ENCODE results near the gene RER1.
"Not testable (repeated sequence)": the region's sequence is repeated elsewhere in the genome, so short reads cannot be mapped to it uniquely, and the experiment has no call there.

RER1 gene

DNA sequence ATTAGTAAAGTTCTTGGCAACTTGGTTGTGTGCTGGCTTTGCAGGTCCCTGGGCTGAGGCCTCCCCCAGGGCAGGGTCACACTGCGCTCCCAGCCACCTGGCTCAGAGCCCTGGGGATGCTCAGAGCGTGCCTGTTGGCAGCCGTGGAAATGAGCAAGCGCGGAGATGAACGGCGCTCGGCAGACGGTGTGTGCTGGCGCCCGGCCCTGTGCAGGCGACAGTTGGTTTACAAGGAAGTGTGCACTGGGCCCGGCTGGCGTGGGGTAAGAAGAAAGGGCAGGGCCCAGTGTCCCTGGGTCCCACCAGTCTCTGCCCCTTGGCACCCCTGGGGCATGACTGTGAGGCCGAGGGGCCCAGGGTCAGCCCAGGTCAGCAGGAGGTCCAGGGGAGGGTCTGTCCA, 46.4 kb downstream of the RER1 start:
- no CpG with 5 or more reads among the region's 15 CpGs for WGBS (ENCODE audit: extremely low coverage, insufficient coverage, insufficient read length)
- Histone ChIP-seq H2AFZ (ENCODE audit: insufficient read depth, low read length, poor library complexity) (no peak overlapping the region), H3K23ac (ENCODE audit: low read length) (no peak overlapping the region), H4K91ac (ENCODE audit: low read depth, low read length) (no peak overlapping the region), H3K27ac (ENCODE audit: low read depth, low read length) (no peak overlapping the region), H3K79me2 (ENCODE audit: control insufficient read depth, insufficient read depth, low read length, poor library complexity) (no peaks in the 10 kb centered on the region), H3K4ac (ENCODE audit: low read depth, low read length) (no peak overlapping the region), H3K36me3 (ENCODE audit: control insufficient read depth in 1 of 2, insufficient read depth in 2 of 2, low read length in 2 of 2) (no peaks in the 10 kb centered on the region), H3K27me3 (ENCODE audit: insufficient read depth, low read length) (peaks cover 6% of the 10 kb centered on the region), H4K12ac (ENCODE audit: low read depth, low read length) (no peak overlapping the region), H2BK120ac (ENCODE audit: insufficient read depth, low read length, poor library complexity) (no peak overlapping the region), H3K9me3 (ENCODE audit: insufficient read depth, low read depth, low read length) (peaks cover 4% of the 10 kb centered on the region), H4K8ac (ENCODE audit: low read depth, low read length) (no peak overlapping the region), H2BK12ac (ENCODE audit: low read length) (no peak overlapping the region), H3K79me1 (ENCODE audit: low read length) (no peaks in the 10 kb centered on the region), H3K14ac (ENCODE audit: low read length) (no peak overlapping the region), H3K18ac (ENCODE audit: low read length) (no peak overlapping the region), H3K4me1 (ENCODE audit: control insufficient read depth in 1 of 2, insufficient read depth in 2 of 2, low read length in 2 of 2) (no peaks in the 10 kb centered on the region), H3K9ac (ENCODE audit: low read length) (no peak overlapping the region), H2BK5ac (ENCODE audit: low read depth, low read length, poor library complexity) (no peak overlapping the region), H3K4me2 (ENCODE audit: low read length) (no peak overlapping the region), H3K4me3 (ENCODE audit: low read depth, low read length) (no peak overlapping the region), H2AK5ac (ENCODE audit: low read length) (no peak overlapping the region)
- no peak for DNase-seq

DNA sequence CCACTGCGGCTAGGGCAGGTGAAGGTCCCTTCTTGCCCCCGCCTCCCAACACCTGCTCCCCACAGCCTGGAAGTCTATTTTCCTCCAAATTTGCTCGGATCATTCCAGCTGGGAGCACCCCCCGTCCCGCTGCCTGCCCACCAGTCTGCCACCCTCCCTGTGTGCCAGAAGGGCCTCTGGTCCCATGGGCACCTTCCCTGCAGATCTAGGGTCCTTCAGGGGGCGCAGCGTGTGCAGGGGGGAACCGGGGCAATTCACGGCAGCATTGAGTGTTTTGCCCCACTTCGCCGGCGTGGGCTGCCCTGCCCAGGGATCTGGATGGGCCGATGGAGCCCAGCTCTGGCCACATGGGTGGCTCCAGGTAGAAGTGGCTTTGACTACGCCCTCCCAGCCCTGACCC, 47.0 kb downstream of the RER1 start:
- no peak overlapping the region for H2BK5ac ChIP-seq (ENCODE audit: low read depth, low read length, poor library complexity)
- H3K9ac ChIP-seq (ENCODE audit: low read length): no peak overlapping the region
- H3K14ac ChIP-seq (ENCODE audit: low read length): no peak overlapping the region
- no peak for DNase-seq
- H3K18ac ChIP-seq (ENCODE audit: low read length): no peak overlapping the region
- H3K4me2 ChIP-seq (ENCODE audit: low read length): no peak overlapping the region
- H2AK5ac ChIP-seq (ENCODE audit: low read length): no peak overlapping the region
- H2BK120ac ChIP-seq (ENCODE audit: insufficient read depth, low read length, poor library complexity): no peak overlapping the region
- H3K27me3 ChIP-seq (ENCODE audit: insufficient read depth, low read length): peaks cover 9% of the 10 kb centered on the region
- H3K36me3 ChIP-seq (ENCODE audit: control insufficient read depth in 1 of 2, insufficient read depth in 2 of 2, low read length in 2 of 2): no peaks in the 10 kb centered on the region
- no CpG with 5 or more reads among the region's 14 CpGs for WGBS (ENCODE audit: extremely low coverage, insufficient coverage, insufficient read length)
- H3K79me2 ChIP-seq (ENCODE audit: control insufficient read depth, insufficient read depth, low read length, poor library complexity): no peaks in the 10 kb centered on the region
- no peak overlapping the region for H4K8ac ChIP-seq (ENCODE audit: low read depth, low read length)
- H4K12ac ChIP-seq (ENCODE audit: low read depth, low read length): no peak overlapping the region
- H2BK12ac ChIP-seq (ENCODE audit: low read length): no peak overlapping the region
- H4K91ac ChIP-seq (ENCODE audit: low read depth, low read length): no peak overlapping the region
- H2AFZ ChIP-seq (ENCODE audit: insufficient read depth, low read length, poor library complexity): no peak overlapping the region
- H3K27ac ChIP-seq (ENCODE audit: low read depth, low read length): no peak overlapping the region
- H3K9me3 ChIP-seq (ENCODE audit: insufficient read depth, low read depth, low read length): peaks cover 4% of the 10 kb centered on the region
- no peaks in the 10 kb centered on the region for H3K4me1 ChIP-seq (ENCODE audit: control insufficient read depth in 1 of 2, insufficient read depth in 2 of 2, low read length in 2 of 2)
- H3K79me1 ChIP-seq (ENCODE audit: low read length): no peaks in the 10 kb centered on the region
- H3K4ac ChIP-seq (ENCODE audit: low read depth, low read length): no peak overlapping the region
- H3K4me3 ChIP-seq (ENCODE audit: low read depth, low read length): no peak overlapping the region
- H3K23ac ChIP-seq (ENCODE audit: low read length): no peak overlapping the region

DNA sequence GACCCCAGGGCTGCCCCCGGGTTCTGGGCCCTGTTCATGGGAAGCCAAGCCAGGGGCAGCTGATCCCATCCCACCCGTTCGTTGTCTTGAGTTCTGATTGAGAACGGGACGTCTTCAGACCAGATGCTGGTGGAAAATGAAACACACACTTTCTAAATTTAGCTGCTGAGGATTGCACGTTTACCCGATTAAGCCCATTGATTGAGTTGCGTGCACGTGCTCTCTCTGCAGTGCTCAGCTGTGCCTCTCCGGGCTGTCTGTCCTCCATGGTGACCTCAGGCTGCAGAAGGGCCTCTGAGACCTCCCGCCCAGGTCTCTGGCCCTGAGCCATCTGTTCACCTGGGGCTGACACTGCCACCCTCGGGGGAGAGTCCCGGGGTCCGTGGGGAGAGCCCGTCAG, 47.7 kb downstream of the RER1 start:
- Histone ChIP-seq H3K79me2 (ENCODE audit: control insufficient read depth, insufficient read depth, low read length, poor library complexity) (no peaks in the 10 kb centered on the region), H2BK12ac (ENCODE audit: low read length) (no peak overlapping the region), H3K18ac (ENCODE audit: low read length) (no peak overlapping the region), H3K9ac (ENCODE audit: low read length) (no peak overlapping the region), H4K8ac (ENCODE audit: low read depth, low read length) (no peak overlapping the region), H3K14ac (ENCODE audit: low read length) (no peak overlapping the region), H4K12ac (ENCODE audit: low read depth, low read length) (no peak overlapping the region), H3K23ac (ENCODE audit: low read length) (no peak overlapping the region), H3K4me2 (ENCODE audit: low read length) (no peak overlapping the region), H2BK5ac (ENCODE audit: low read depth, low read length, poor library complexity) (no peak overlapping the region), H3K4me3 (ENCODE audit: low read depth, low read length) (no peak overlapping the region), H3K79me1 (ENCODE audit: low read length) (no peaks in the 10 kb centered on the region), H2BK120ac (ENCODE audit: insufficient read depth, low read length, poor library complexity) (no peak overlapping the region), H2AFZ (ENCODE audit: insufficient read depth, low read length, poor library complexity) (no peak overlapping the region), H3K4me1 (ENCODE audit: control insufficient read depth in 1 of 2, insufficient read depth in 2 of 2, low read length in 2 of 2) (no peaks in the 10 kb centered on the region), H3K36me3 (ENCODE audit: control insufficient read depth in 1 of 2, insufficient read depth in 2 of 2, low read length in 2 of 2) (no peaks in the 10 kb centered on the region), H3K9me3 (ENCODE audit: insufficient read depth, low read depth, low read length) (peaks cover 4% of the 10 kb centered on the region), H2AK5ac (ENCODE audit: low read length) (no peak overlapping the region), H3K4ac (ENCODE audit: low read depth, low read length) (no peak overlapping the region), H3K27me3 (ENCODE audit: insufficient read depth, low read length) (peaks cover 15% of the 10 kb centered on the region), H3K27ac (ENCODE audit: low read depth, low read length) (no peak overlapping the region), H4K91ac (ENCODE audit: low read depth, low read length) (no peak overlapping the region)
- WGBS (ENCODE audit: extremely low coverage, insufficient coverage, insufficient read length): no CpG with 5 or more reads among the region's 15 CpGs
- no peak for DNase-seq

- H3K14ac ChIP-seq (ENCODE audit: low read length); DNase-seq; H2BK12ac ChIP-seq (ENCODE audit: low read length); H3K79me2 ChIP-seq (ENCODE audit: control insufficient read depth, insufficient read depth, low read length, poor library complexity); H3K79me1 ChIP-seq (ENCODE audit: low read length); H4K8ac ChIP-seq (ENCODE audit: low read depth, low read length); H3K4me1 ChIP-seq (ENCODE audit: control insufficient read depth in 1 of 2, insufficient read depth in 2 of 2, low read length in 2 of 2); H3K27ac ChIP-seq (ENCODE audit: low read depth, low read length); H2BK120ac ChIP-seq (ENCODE audit: insufficient read depth, low read length, poor library complexity); H3K36me3 ChIP-seq (ENCODE audit: control insufficient read depth in 1 of 2, insufficient read depth in 2 of 2, low read length in 2 of 2); H2AFZ ChIP-seq (ENCODE audit: insufficient read depth, low read length, poor library complexity); H3K4me2 ChIP-seq (ENCODE audit: low read length); H4K91ac ChIP-seq (ENCODE audit: low read depth, low read length); H3K23ac ChIP-seq (ENCODE audit: low read length); H2AK5ac ChIP-seq (ENCODE audit: low read length); H4K12ac ChIP-seq (ENCODE audit: low read depth, low read length); H3K18ac ChIP-seq (ENCODE audit: low read length); H2BK5ac ChIP-seq (ENCODE audit: low read depth, low read length, poor library complexity); H3K4me3 ChIP-seq (ENCODE audit: low read depth, low read length); H3K4ac ChIP-seq (ENCODE audit: low read depth, low read length); H3K9ac ChIP-seq (ENCODE audit: low read length); H3K9me3 ChIP-seq (ENCODE audit: insufficient read depth, low read depth, low read length): not testable (repeated sequence)
- H3K27me3 ChIP-seq (ENCODE audit: insufficient read depth, low read length): peaks cover 18% of the 10 kb centered on the region
- WGBS (ENCODE audit: extremely low coverage, insufficient coverage, insufficient read length): no CpG with 5 or more reads among the region's 23 CpGs
These were observed 48.7 kb downstream of the RER1 start for GRCh38 chr1:2440346-2440745.
